Measurements from ENCODE around the gene SPCS2.
"Not testable (repeated sequence)": the region's sequence is repeated elsewhere in the genome, so short reads cannot be mapped to it uniquely, and the experiment has no call there.

GRCh38 chr11:74990150-74990549 is 41.1 kb downstream of the SPCS2 start:
- not testable (repeated sequence) for TF ChIP-seq CTCF, EP300 (IDR thresholded peaks at IDR 0.05)

All from ovary (tissue), 3 donors.